ENCODE measurements around the gene PRKD1.

The PRKD1 gene

DNA sequence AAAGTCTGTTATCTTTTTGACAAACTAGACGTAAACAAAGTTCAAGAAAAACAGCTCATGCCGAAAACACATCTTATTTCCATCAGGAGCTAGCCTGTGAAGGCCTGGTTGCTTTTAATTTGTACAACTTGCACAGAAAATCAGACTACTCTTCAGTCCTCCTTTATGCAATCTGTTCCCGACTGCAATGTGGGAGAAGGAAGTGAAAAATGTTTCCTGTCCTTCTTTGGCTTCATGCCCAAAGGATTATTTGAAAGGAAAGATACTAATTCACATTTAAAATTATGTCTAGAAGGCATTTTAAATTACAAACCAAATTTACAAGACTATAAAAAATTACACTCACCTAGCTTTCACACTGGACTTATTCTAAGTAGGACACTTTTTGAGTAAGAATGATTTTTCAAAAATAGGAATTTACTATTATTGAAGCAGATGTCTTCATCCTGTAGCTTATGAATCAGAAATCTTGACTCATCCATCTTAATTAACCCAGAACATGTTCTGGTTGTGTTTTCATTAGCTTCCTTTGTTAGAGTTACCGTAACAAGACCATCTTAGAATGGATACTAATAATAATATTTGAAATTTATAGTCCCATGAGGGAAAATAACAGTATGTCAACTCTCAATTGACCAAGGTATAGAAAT lies 272.6 kb downstream of the PRKD1 start:
- no peak for DNase-seq

DNA sequence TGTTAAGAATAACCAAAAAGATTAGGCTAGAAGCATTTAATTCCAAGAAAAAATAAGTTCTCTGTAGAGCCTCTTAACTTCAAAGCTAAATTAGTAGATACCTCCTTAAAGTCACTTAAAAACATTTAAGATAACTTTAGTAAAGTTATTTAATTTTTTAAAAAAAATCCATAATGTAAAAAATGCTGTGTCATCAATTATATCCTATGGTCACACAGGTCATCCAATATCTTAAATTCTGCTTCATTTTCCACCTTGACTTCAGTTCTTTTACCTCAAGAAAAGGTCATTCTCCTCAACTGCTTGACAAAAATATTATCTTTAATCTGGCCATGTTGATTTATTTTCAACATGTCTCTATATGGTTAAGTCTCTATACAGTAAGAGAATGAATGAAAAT lies 274.3 kb downstream of the PRKD1 start:
- no peak for DNase-seq

DNA sequence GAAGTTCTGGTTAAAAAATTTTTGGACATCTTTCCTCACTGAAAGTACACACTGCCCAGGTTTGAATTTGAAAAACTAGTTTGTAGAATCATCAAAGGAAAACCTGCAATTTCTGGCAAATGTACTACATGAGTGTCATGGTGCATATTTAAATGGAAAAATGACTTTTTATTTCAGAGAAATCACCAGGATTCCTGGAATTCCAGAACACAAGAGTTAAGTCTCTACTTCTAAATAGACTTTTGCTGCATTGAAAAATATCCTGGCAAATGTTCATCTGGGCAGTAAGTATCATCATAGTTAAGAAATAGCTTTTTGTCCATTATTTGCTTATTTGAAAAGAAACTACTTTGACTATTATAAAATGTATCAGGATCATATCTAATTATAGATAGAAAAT lies 275.1 kb downstream of the PRKD1 start:
- no peak for DNase-seq

DNA sequence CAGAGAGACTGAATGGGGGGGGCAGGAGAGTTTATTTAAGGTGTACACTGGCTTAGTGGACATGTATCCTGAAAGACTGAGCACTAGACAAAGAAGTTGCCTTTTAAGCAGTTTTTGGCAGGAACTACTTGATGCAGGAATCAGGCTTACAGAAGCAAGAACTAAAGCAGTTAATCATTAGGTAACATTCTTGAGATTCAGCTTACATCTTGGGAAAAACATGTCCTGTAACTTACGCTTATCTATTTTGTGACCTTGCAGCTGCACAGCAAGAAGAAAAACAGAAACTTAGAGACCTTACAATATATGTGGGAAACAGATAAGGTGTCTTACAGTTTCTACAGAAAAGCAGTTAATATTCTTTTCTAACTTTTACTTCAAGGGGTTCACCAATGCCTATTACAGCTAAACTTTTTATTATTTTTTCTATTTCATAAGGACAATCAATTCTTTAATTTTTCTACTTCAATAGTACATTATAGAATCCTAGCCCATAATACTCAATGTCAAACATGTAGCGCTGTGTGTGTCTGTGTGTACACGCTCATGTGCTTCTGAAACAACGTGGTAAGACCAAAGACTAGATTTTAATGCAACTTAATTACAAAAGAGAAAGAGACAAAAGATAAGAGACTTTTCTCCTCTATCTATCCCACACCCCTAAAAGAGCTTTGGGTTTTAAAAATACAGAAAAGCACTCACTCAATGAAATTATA lies 276.9 kb downstream of the PRKD1 start:
- no peak for DNase-seq

DNA sequence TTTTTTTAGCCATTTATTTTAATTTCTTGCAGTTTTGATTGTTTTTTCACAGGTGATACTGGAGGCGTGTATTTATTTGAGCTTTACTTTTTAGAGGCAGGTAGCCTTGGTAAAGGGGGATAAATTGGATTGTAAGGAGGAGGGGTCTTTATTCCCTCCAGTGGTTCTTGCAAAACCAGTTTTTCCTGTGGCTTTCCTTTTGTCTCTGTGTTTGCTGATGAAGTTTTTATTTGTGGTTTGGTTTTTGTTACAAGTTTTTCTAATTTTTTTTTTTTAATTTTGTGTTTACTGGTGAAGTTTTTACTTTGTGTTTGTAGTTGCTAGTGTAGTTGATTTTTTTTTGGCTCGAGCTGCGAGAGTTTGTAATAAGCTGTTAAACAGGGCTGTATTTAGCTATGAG lies 278.5 kb downstream of the PRKD1 start:
- no peak for DNase-seq

DNA sequence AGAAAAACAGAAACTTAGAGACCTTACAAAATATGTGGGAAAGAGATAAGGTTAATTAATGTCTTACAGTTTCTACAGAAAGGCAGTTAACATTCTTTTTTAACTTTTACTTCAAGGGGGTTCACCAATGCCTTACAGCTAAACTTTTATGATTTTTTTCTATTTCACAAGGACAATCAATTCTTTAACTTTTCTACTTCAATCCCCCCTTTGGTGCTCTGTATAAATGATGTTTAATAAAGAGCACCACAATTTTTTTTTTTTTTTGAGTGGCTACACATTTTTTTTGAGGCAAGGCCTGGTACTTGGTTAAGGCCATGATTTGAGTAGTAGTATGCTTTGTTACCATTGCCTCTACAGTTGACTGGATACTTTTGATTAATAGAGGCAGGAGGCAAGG lies 279.6 kb downstream of the PRKD1 start:
- DNase-seq, result no peak

DNA sequence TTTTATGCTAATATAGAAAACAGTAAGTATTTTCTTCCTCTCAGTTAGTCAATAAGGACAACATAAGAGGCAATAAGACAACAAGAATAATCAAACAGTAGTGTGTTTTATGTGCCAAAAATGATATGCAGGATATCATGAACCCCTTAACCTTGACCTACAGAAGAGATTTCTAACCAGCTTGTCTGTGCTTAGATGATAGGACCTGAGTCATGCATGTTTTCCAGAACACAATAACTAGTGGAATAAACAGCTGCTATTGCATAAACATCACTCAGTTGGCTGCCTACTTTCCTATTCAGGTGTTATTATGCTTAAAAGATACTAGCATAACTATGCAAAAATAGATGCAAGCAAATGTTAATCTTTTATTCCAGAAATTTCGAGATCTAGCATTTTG lies 282.5 kb downstream of the PRKD1 start:
- DNase-seq, result no peak

DNA sequence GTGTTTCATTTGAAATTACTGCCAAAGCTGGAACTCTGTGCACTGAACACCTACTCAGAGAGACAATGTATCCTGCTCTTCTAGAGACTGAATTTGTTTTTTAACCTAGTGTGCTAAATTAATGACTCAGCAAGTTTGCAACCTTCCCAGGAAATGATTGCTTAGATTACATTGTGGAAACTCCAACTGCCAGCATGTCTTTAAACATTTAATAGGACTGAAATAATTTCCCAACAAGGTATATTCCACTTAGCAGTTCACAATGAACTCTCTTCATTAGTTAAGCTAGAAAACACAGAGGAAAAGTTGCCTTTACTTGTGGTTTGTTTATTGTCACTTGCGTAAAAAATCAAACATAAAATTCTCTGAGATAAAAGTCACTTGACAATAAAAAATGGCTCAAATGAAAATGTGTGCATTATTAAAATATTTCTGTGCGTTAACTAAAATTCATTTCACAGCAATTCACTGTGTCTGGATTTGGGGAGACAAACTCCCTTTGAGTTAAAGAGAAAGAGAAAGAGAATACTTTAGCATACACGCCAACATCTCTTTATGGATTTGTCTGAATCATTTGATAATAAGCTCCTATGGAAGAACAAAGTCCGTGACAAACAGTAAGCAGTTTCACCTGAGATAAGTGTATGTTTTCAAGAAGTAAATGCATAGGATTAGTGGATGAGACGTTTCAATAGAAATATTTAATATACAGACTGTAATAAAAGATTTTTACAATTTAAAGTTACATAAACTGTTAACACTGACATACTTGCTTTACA lies 284.0 kb downstream of the PRKD1 start:
- DNase-seq, result no peak

DNA sequence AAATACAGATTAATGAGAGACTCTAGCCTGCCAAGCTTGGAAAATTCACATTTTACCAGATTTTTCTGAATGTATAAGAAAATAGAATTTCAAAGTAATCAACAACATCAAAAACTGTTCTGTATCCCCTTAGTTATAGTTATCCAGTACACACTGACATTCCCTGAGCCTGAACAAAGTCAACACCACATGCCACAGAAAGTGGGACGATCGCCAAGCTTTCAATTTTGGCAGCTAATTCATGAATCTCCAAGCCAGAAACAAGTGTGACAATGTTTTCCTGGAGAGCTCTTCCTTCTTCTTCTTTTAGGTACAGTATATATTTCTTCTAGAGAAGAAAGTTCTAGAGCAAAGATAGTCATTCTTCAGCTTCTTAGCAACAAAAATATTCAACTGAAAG lies 290.2 kb downstream of the PRKD1 start:
- DNase-seq, result no peak

DNA sequence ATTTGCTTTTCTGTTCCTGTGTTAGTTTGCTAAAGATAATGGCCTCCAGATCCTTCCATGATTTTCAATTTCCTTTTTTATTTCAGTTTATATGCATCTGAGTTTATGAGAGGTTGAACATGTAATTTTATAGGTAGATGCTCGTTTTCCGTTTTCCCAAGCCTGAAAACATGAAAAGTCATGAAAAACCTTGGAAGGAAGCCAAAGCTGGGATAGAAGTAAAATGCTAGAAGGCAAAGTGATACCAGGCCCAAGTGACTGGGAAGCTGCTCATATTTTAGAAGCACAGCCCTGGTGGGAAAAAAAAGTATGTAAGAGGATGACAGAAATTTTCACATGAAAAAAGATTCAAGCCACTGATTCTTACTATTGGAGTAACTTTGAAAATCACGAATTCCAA lies 290.8 kb downstream of the PRKD1 start:
- no peak for DNase-seq

DNA sequence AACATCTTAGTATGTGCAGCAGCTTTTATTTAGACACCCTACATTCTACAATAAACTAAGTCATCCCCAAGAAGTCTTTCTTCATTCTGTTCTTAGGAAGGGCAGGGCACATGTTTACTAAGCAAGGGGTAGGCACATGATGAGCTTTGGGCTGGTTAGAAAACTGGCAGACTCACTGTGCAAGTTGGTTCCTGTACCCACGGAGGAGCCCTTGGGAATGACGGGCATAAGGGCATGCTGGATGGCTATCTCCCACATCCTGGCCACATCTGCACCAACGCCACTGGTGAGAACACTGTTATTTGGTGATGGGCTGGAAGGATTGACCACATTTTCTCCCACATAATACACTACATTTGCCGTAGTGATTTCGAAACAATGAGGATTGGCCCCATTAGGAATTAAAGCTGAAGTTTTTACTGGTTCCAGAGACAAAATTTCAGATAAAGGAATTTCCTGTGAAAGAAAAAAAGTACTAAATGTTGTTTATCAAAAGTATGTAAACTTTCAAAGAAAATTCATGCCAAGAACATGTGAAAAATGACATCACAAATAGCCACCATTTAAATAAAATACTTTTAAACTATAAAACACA lies 297.0 kb downstream of the PRKD1 start:
- DNase-seq, result no peak

DNA sequence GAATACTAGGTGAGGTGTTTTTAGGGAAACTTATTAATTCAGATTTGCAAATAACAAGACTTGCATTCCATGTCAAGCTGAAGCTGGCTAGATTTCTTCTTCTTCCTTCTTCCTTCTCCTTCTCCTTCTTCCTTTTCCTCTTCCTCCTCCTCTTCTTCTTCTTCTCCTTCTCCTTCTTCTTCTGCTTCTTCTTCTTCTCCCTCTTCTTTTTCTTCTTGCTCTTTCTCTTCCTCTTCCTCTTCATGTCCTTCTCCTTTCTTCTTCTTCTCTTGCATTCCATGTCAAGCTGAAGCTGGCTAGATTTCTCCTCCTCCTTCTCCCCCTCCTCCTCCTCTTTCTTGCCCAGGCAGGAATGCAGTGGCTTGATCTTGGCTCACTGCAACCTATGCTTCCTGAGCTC lies 297.8 kb downstream of the PRKD1 start:
- no peak for DNase-seq

DNA sequence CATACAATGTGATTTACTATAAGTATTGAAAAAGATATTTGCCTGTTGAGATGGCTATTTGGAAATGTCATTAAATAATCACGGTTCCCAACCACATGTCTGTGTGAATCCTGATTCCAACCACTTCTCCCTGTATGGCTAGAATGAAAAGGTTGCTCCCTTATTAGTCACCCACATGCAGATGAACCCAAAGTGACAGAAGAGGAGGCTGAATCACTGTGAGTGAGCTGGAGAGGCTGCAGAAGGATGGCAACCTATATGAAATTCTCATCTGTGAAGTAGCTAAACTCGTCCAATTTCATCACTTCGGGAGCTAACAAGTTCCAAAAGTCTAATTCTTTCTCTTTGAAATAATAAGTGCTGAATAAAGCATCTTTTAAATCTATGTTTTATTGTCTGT lies 300.5 kb downstream of the PRKD1 start:
- no peak for DNase-seq

DNA sequence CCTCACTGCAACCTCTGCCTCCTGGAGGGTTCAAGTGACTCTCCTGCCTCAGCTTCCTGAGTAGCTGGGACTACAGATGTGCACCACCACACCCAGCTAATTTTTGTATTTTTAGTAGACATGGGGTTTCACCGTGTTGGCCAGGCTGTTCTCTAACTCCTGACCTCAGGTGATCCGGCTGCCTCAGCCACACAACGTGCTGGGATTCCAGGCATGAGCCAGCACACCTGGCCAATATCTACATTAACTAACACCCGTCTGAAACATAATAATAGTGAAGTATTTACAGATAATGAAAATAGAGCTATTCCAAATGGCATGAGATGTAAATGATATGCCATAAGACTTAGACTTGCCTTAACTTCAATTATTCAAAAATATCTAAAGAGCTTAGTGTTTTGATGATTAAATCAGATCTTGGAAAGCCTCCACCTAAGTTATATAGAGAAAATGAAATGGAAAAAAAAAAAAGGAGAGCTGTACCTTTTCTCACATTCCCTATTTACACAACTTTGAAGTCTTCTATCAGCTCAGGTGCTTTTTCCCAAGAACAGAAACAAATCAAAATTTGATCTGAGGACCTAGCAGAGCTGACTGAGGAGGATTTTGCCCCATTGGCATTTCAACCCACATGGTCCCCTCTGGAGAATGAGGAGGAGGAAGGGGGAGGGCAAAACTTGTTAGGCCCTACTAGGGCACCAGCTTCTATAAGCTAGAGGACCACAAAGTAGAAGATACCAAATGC lies 309.2 kb downstream of the PRKD1 start:
- DNase-seq, result no peak

DNA sequence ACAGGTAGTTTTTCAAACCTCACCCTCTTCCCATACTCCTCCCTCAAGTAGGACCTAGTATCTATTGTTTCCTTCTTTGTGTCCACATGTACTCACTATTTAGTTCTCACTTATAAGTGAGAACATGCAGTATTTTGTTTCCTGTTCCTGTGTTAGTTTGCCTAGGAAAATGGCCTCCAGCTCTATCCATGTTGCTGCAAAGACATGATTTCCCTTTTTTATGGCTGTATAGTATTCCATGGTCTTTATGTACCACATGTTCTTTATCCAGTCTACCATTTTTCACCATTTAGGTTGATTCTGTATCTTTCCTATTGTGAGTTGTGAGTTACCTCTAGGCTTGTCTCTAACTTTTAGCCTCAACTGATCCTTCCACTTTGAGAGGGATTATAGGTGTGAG lies 310.7 kb downstream of the PRKD1 start:
- no peak for DNase-seq

DNA sequence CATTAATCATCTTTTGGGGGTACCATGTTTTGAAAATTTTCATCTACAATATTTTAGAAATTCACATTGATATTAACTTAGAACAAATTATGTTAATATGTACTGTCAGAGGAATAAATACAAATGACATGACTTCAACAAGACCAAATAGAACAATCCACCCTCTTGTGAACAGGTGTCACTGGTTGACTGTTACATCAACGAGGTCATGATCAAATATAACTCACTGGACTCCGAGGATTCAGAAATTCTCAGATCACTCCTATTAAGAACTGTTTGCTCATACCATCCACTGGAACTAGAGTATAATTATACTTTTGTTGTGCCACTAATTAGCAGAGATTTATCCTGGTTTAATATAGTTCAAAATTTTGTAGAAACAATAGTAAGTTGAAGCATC lies 318.8 kb downstream of the PRKD1 start:
- no peak for DNase-seq

DNA sequence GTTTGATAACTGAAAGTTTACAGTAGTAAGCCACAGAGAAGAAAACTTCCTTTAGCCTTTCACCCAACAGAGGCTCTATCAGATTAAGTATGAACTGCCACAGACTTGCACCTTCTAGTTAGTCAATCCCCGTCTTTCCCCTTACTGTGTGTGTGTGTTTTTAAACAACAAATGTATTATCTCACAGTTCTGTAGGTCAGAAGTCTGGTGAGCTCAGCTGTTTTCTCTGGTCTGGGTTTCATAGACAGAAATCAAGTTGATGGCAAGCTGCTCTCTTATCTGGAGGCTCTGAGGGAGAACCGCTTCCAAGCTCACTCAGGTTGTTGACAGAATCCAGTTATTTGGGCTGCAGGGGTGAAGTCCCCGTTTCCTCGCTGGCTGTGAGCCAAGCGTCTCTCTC lies 320.5 kb downstream of the PRKD1 start:
- DNase-seq, result no peak

DNA sequence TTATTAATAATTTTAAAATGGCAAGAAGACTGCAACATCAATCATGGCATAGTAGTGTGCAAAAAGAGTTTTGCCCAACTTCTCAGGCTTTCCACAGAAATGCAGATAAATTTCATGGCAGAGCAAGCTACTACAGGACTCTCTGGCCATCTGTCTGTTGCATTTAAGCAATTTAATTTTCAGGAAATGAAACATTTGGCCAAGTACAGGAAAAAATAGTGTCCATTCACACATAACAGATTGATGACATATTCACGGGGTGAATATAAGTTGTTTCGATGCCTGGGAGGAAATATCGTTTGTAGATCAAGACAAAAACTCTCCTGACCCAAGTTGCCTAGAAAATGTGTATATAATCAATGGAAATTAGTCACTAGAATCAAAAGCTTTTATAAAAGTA lies 324.0 kb downstream of the PRKD1 start:
- DNase-seq, result no peak

DNA sequence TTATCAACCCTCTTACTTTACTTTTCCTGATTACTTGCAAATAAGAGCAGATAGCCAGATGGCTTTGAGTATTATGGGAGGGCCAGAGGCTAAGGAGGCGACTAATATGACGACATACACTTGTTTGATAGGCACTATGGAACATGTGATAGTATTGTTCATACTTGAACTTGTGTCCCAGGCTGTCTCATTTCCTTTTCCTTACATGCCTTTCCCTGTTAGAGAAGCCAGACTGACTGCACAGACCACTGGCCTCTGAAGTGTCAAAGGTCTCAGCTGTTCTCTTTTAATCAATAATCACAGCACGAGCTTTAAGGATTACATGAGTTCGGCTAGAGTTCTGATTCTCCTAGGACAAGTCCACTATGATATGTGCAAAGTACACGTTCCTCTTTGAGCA lies 326.0 kb downstream of the PRKD1 start:
- no peak for DNase-seq

DNA sequence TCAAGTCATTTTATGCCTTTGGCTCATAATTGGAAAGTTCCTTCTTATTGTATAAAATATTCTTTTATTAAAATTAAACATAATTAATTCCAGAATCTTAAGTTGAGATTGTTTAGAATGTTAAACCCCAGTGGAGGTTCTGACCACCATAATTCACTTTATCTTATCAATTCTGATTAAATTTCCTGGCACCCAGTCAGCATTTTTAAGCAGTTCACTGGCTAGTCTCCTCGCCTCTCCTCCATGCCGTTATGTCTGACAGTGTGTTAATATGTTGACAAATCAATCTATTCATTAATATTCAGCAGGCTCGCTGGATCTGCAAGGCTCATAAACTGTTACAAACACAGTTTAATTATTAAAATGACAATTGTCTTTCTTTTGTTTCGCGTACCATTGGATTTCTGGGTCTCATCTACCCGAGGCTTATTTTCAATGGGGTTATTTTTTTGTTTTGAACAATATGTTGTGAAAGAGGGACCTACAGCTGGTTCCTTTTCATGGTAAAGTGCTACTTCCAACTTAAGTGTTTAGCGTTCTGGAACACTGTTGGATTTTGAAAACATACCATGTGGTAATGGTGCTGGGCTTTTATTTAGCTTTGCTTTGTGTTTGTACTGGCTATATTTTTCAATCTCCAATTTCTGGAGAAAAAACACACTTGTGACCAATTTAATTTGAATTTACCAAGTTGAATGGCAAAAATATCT lies 339.7 kb downstream of the PRKD1 start:
- DNase-seq, result no peak

DNA sequence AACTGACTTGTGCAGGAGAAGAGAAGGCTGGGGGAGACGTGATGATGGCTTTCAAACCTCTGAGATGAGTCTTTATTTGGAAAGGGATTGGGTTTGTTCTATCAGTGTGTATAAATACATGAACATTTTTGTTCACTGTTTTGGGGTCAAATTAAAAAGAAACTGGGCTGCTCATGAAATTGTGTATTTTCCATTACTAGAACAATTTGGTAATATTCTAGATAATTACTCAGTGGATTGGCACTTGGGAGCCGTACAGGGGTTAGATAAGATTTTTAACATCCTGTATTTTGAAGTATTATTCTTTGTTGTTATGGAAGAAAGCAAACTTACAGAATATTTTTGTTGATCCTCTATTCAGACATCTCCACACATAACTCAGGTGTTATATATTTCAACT lies 340.6 kb downstream of the PRKD1 start:
- no peak for DNase-seq

DNA sequence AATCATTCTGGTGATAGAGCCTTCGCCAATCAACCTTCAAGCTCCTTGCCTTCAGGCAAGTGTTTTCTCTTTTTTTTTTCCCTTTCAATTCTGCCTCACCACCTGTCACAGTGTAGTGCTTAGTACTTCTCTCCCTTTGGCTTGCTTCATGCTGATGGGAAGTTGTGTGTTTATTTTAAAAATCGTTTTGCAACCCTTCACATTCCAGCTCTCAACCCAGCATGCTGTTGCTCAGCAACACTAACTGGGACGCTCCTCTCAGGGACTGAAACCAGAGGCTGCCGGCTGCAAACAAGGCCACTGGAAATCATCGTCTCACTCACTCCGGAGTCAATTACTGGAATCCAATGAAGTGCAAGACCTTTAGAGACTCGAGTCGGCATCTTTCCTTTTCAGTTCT lies 342.7 kb downstream of the PRKD1 start:
- no peak for DNase-seq

Data from inflammatory macrophage treated with lipopolysaccharide for 1 hour (primary cell).